OCI-LY1 (cell line): ENCODE data around the gene NRIP1.
A peak's percentile ranks its signal among the peaks of the same experiment; 100 is the strongest.

Experiments used
- H2AFZ ChIP-seq: fragments of 200-600 bp; sonication (generic), shearing (Covaris generic); 2 replicates; pipeline ENCODE4 v1.6.0; 2014; ENCODE audit warnings: antibody characterized with exemption, mild to moderate bottlenecking, low read length
- H3F3A ChIP-seq: fragments of 200-600 bp; sonication (generic), shearing (Covaris generic); 2 replicates; pipeline ENCODE4 v1.6.0; 2014; ENCODE audit warnings: mild to moderate bottlenecking, antibody characterized with exemption, low read length, moderate library complexity; ENCODE audit not compliant: insufficient read depth
- H3K27ac ChIP-seq: fragments of 200-600 bp; sonication (generic); 2 replicates; pipeline ENCODE4 v1.5.1; 2014; ENCODE audit warnings: low read length, mixed run types, mild to moderate bottlenecking, low read depth; ENCODE audit not compliant: poor library complexity, severe bottlenecking
- H3K27me3 ChIP-seq: fragments of 200-600 bp; sonication (generic); 2 replicates; pipeline ENCODE4 v1.6.0; 2014; ENCODE audit warnings: antibody characterized with exemption, mild to moderate bottlenecking, low read length, moderate library complexity; ENCODE audit not compliant: insufficient read depth
- H3K36me3 ChIP-seq: fragments of 200-600 bp; sonication (generic); 2 replicates; pipeline ENCODE4 v1.6.1; 2014; ENCODE audit warnings: mild to moderate bottlenecking, antibody characterized with exemption, low read length, moderate library complexity, mixed read lengths; ENCODE audit not compliant: insufficient read depth
- H3K4me1 ChIP-seq: fragments of 200-600 bp; sonication (generic); 2 replicates; pipeline ENCODE4 v1.5.1; 2014; ENCODE audit warnings: mild to moderate bottlenecking, low read length, moderate library complexity; ENCODE audit not compliant: insufficient read depth, severe bottlenecking
- H3K4me2 ChIP-seq: fragments of 200-600 bp; sonication (generic), shearing (Covaris generic); 2 replicates; pipeline ENCODE4 v1.6.1; 2014; ENCODE audit warnings: low read length
- H3K4me3 ChIP-seq: fragments of 200-600 bp; sonication (generic); 2 replicates; pipeline ENCODE4 v1.5.1; 2014; ENCODE audit warnings: low read length, low read depth, mild to moderate bottlenecking, mixed read lengths; ENCODE audit not compliant: poor library complexity, severe bottlenecking
- H3K79me2 ChIP-seq: fragments of 200-600 bp; shearing (Covaris generic); 2 replicates; pipeline ENCODE4 v1.6.1; 2016; ENCODE audit warnings: mixed run types, low read length, mixed read lengths; ENCODE audit not compliant: insufficient read depth
- H3K9ac ChIP-seq: fragments of 200-600 bp; sonication (generic), shearing (Covaris generic); 2 replicates; pipeline ENCODE4 v1.6.1; 2014; ENCODE audit warnings: mild to moderate bottlenecking, low read length, mixed read lengths
- H3K9me2 ChIP-seq: fragments of 200-600 bp; sonication (generic), shearing (Covaris generic); 2 replicates; pipeline ENCODE4 v1.6.1; 2014; ENCODE audit warnings: low read depth, mild to moderate bottlenecking, low read length, mixed read lengths
- H3K9me3 ChIP-seq: fragments of 200-600 bp; shearing (Covaris generic); 2 replicates; pipeline ENCODE4 v1.6.1; 2014; ENCODE audit warnings: low read length, mixed read lengths
- H4K20me1 ChIP-seq: fragments of 200-600 bp; sonication (generic), shearing (Covaris generic); 2 replicates; pipeline ENCODE4 v1.6.0; 2016; ENCODE audit warnings: mild to moderate bottlenecking, low read length; ENCODE audit not compliant: insufficient read depth
- EZH2 ChIP-seq: fragments of 200-600 bp; sonication (generic), shearing (Covaris generic); IDR thresholded peaks from 2 replicates; pipeline ENCODE4 v1.8.0; 2017; ENCODE audit warnings: borderline replicate concordance, mixed run types, mild to moderate bottlenecking, antibody characterized with exemption, low read length, moderate library complexity, mixed read lengths
- TF ChIP-seq, protein P1 (sequence below): fragments of 200-600 bp; sonication (generic), shearing (Covaris generic); IDR thresholded peaks from 2 replicates; pipeline ENCODE4 v1.5.1; 2017; ENCODE audit warnings: mild to moderate bottlenecking, antibody characterized with exemption, low read length, moderate library complexity, mixed read lengths

The NRIP1 gene

DNA sequence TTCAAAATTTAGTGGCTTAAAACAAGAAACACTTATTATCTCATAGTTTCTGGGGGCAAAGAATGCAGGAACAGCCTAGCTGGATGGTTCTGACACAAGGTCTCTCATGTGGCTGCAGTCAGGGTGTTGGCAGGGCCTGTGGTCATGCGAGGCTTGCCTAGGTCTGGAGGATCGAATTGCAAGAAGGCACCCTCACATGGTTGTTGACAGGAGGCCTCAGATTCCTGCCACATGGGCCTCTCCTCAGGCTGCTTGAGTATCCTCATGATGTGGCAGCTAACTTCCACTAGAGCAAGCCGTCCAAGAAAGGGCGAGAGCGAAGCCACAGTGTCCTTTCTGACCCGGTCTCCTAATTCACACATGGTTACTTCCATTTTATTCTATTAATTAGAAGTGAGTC, 6.2 kb upstream of the NRIP1 start:
- no peak for TF ChIP-seq EZH2
- TF ChIP-seq, protein P1, sequence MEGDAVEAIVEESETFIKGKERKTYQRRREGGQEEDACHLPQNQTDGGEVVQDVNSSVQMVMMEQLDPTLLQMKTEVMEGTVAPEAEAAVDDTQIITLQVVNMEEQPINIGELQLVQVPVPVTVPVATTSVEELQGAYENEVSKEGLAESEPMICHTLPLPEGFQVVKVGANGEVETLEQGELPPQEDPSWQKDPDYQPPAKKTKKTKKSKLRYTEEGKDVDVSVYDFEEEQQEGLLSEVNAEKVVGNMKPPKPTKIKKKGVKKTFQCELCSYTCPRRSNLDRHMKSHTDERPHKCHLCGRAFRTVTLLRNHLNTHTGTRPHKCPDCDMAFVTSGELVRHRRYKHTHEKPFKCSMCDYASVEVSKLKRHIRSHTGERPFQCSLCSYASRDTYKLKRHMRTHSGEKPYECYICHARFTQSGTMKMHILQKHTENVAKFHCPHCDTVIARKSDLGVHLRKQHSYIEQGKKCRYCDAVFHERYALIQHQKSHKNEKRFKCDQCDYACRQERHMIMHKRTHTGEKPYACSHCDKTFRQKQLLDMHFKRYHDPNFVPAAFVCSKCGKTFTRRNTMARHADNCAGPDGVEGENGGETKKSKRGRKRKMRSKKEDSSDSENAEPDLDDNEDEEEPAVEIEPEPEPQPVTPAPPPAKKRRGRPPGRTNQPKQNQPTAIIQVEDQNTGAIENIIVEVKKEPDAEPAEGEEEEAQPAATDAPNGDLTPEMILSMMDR = no peak
- H3K9me2 ChIP-seq = no peaks in the 10 kb centered on the region
- H3K79me2 ChIP-seq = no peaks in the 10 kb centered on the region
- no peaks in the 10 kb centered on the region for H4K20me1 ChIP-seq
- H3K27ac ChIP-seq = no peak overlapping the region
- H3K4me3 ChIP-seq = no peak overlapping the region
- no peaks in the 10 kb centered on the region for H3F3A ChIP-seq
- H3K4me1 ChIP-seq = no peaks in the 10 kb centered on the region
- H3K9me3 ChIP-seq = no peaks in the 10 kb centered on the region
- no peak overlapping the region for H2AFZ ChIP-seq
- H3K4me2 ChIP-seq = no peak overlapping the region
- H3K9ac ChIP-seq = no peak overlapping the region
- no peaks in the 10 kb centered on the region for H3K36me3 ChIP-seq
- H3K27me3 ChIP-seq = no peaks in the 10 kb centered on the region; the same call in 1 of the 2 replicates

DNA sequence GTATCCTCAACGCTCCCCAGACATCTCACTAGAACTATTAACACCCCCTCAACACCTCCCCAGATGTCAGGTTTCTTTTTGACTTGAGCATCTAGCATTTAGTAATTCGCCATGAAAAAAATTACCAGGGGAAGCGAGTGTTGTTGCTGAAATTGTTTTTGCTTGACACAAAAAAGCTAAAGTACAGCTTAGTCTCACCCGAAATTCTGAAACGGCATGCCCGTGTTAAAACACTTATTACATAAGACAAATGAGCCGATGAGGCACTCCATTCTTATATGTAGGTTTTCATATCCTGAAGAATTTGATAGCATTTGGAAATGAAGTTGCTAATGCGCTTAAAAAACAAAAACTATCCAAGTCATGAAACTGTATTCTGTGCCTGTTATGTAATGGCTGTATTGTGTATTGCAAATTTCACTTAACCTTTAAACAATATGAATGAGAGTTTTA, 1.3 kb upstream of the NRIP1 start:
- Histone ChIP-seq H3K9ac (no peak overlapping the region), H3K79me2 (no peaks in the 10 kb centered on the region), H3K4me3 (no peak overlapping the region), H3K27me3 (no peaks in the 10 kb centered on the region; the same call in 1 of the 2 replicates), H3K4me2 (peak overlapping the region; percentile 1; the same call in 1 of the 2 replicates), H3K4me1 (peaks cover 6% of the 10 kb centered on the region), H2AFZ (no peak overlapping the region), H3K27ac (no peak overlapping the region), H4K20me1 (no peaks in the 10 kb centered on the region), H3K9me2 (no peaks in the 10 kb centered on the region), H3K36me3 (no peaks in the 10 kb centered on the region), H3F3A (no peaks in the 10 kb centered on the region), H3K9me3 (no peaks in the 10 kb centered on the region)
- TF ChIP-seq EZH2 = no peak
- TF ChIP-seq, protein P1 = no peak

DNA sequence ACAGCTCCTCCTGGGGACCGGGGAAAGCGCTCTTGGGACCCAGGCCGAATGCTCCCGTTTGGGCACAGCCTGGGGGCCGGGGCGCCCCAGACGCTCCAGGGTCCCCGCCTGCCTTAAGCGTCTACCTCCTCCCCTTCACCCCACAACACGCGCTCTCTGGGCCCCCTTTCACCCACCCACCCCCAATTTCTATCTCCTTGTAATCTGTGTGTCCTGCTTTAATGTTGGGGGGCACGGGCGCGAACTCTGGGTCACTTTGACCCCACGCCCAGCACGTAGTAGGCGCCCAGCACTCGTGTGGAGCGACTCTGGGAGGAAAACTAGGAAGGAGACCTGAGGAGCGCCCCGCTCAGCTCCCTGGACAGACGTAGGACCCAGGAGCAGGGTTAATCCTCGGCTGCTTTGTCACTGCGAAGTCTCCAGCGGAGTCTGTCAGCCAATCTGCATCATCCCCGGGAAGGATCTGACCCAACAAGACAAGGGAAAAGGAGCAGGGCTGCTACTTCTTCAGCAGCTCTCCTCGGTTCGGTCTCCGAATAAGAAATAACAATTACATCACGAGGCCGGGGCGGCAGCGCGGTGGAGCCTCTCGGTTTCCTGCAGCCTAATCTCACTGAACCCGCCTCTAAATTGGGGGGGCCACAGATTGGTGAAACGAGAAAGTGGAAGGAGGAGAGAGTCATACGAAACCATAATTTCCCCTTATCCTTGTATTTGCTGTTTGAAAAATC, 757 bp upstream of the NRIP1 start:
- H3K79me2 ChIP-seq = no peaks in the 10 kb centered on the region
- peaks cover 4% of the 10 kb centered on the region; the same call in 1 of the 2 replicates for H3K27me3 ChIP-seq
- H3K9me3 ChIP-seq = no peaks in the 10 kb centered on the region
- no peak overlapping the region for H3K27ac ChIP-seq
- no peaks in the 10 kb centered on the region for H3F3A ChIP-seq
- no peak overlapping the region for H2AFZ ChIP-seq
- H4K20me1 ChIP-seq = no peaks in the 10 kb centered on the region
- H3K9ac ChIP-seq = no peak overlapping the region
- H3K4me3 ChIP-seq = peak overlapping the region; percentile 42
- H3K4me2 ChIP-seq = peak overlapping the region; percentile 52; the same call in 1 of the 2 replicates
- no peaks in the 10 kb centered on the region for H3K9me2 ChIP-seq
- TF ChIP-seq EZH2 = no peak
- TF ChIP-seq, protein P1 = no peak
- no peaks in the 10 kb centered on the region for H3K36me3 ChIP-seq
- H3K4me1 ChIP-seq = peaks cover 6% of the 10 kb centered on the region
